ENCODE data around the gene CPNE8. TPM values are rescaled to one million over a fixed set of nuclear protein-coding genes. Genes with fewer than 3 reads are reported as not detected.

Gene CPNE8
- total RNA-seq, 1 donor from 2014 or later, result 14.3 TPM

DNA sequence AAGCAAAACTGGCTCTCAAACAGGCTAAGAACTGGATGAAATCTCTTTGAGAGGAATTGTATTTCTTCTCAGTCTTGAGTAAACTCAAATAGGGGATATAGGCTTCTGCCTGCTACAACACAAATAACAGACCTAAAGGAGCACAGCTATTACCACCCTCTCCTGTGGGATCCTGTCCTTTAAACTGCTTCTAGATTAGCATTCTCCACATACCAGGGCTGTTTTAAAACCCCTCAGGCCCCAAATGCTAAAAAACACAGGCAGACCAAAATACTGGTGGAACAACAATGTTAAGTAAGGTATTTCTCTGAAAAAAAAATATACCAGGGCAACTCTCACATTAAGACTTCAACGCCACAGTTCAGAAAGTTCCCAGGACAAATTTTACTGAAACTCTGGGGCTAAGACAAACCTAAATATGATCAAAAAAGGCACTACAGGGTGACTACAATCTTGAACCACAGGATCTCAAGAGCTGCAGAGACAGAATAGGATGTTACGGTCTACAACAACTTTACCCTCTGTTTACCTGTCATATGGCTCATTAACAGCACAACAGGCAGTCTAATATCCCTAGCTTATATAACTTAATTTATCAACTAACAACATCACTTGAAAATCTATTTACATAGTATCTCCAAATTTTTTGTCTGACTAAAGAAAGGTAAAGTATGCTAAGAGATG lies 7.2 kb downstream of the CPNE8 start:
- no peak for DNase-seq (ENCODE audit: low read depth in 2 of 2)

DNA sequence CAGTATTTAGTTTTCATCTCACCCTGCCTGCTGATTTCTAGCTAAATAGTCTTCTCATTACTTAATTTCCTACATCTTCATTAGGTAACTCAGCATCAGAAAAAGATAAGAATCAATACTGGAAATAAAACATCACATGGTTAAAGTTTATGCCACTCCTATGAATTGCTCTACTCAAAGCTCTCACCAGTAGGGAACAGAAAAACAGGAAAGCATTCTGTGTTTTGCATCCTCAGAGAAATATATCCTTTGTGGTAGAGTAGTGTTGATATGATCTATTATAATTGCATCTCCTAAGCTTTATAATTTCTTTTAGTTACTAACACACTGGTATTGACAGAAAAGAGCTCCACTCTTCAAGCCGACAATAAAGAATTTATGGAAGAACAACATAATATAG lies 9.9 kb downstream of the CPNE8 start:
- DNase-seq (ENCODE audit: low read depth in 2 of 2), result peak; percentile 41 to 42

DNA sequence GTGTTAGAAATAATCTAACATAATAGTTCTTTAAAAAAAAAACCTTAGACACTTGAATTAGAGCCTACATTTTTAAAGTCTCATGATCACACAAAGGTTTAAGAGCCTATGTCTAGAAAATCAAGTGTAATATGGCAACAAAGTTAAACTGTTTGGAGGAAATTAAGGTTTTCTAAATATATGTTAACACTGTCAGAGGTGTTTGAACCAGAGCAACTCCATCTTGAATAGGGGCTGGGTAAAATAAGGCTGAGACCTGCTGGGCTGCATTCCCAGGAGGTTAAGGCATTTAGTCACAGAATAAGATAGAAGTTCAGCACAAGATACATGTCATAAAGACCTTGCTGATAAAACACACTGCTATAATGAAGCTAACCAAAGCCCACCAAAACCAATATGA lies 12.4 kb downstream of the CPNE8 start:
- DNase-seq (ENCODE audit: low read depth in 2 of 2), result no peak

DNA sequence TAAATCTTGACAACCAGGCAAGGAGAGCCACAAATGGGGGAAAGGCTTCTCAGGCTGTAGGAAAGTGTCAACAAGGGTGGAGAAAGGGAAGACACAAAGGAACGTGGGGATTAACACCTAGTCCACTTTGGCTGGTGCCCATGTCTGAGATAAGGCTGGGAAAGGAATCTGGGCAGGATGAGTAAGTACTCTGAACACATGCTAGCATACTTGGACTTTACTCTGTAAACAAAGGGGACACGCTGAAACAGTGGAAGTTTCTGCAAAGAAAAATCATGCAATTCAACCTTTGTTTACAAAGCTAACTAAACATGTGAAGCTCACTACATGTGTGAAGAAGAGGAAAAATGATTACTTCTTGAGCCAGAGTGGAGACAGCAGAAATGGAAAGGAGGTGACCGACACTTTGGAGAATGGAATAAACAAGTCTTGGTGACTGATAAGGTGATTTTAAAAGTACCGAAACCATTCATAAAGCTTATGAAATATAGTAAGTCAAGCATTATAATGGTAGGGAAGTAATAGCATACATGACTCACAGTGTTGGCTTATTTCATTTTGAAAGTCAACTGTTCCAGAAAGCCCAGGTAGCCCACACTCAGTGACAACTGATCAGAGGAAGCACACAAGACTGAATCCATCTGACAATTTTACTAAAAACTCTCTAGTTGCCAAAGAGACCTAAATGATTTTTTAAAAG lies 13.2 kb downstream of the CPNE8 start:
- DNase-seq (ENCODE audit: low read depth in 2 of 2), result peak in 1 of 2 donors; percentile 54

DNA sequence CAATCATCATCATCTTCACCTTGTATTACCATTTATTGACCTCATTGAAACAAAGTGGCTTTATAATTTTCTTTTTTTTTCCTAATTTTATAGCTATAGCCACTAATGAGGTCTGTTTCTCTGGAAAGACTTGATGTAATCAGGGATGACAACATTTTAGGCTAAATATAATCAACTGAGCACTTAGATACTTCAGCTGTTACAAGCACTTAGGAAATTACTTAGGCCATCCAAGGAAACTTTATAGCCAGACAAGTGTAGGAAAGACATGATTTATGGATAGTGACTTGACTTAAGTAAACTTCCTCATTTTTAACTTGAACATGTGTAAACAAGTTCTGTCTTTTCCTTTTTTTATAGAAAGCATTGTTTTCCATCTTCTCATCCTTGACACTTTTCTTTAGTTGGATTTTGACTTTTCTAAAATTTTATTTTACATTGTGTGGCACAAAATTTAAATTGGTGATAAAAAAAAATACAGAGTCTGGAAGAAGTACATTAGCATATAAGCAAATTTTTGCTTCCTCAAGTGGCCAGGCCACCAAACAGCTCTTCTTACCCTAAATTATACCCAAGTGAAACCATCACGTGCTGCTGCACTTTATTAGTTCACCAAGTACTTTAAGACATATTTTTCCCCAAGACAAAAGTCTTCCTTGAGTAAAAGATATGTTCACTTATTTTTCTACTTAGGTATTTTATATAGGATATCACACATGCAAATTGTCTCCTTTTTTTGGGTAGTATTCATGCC lies 15.1 kb downstream of the CPNE8 start:
- peak in 1 of 2 donors; percentile 76 for DNase-seq (ENCODE audit: low read depth in 2 of 2)

DNA sequence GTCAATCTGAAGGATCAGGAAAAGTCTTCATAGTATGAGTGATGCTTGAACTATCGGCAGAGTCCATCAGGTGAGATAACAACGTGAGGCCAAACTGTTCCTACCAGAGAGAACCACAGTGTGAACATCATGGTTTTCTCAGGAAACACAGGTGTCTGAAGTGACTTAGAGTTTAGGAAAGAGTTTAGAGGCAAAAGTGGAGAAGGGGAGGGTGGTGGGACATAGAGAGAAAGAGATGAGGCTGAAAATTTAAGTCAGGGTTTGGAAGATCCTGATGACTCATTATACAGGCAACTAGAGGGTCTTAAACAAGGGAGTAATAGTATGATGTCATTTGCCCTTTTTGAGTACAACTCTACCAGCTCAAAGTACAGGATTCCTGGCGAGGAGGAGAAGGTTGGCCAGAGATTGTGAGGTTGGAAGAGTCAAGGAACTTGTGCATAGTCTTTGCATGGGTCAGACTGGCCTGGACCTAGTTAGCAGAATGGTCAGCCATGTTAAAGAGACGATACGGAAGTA lies 16.0 kb downstream of the CPNE8 start:
- no peak for DNase-seq (ENCODE audit: low read depth in 2 of 2)

DNA sequence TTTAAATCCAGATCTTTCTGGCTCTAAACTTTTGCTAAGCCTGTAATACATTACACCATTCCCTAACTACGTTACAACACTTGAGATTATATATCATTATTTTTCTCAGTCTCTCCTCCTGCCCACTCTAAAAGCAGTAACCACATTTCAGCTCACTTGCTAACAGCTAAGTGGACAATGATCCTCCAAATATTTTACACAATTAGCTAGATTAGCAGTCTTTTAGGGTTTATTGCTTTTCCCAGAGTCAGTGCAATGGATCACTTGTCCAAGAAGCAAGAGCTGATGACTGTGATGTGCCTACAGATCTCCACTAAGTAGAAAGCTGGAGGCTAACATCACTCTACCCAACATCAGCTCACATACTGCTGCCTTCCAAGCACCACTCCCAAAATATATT lies 17.6 kb downstream of the CPNE8 start:
- no peak for DNase-seq (ENCODE audit: low read depth in 2 of 2)

DNA sequence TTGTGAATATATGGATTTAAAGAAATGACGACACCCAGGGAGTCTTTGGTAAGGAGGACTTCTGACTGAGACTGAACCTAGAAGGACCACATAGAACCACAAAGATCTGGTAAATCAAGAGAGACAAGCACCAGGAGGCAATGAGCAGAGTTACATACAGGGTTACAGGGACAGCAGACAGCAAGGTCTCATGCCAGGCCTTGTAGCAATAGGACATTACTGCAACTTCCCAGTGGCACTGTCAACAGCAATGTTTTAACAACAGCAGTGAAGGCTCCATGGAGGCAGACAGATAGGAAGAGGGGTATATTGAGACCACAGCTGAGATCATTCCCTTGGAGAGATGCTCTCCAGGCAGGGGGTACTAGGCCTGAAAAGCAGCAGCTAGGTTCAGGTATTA lies 18.5 kb downstream of the CPNE8 start:
- DNase-seq (ENCODE audit: low read depth in 2 of 2), result no peak

DNA sequence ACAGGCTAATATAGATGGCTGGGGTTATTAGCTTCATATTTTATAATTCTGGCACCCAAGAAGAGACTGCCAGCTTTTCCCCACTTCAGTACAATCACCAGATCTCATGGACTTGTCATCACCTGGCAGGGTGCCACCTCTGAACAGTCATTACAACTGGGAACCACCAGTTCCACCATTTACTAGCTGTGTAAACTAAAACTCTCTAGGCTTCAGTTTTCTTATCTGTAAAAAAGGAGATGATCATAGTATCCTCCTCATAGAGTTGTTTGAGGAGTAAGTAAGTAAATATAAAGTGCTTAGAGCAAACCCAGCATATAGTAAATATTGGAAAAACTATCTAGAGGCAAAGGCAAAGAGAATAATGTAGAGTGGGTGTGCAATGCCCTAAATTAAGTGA lies 19.3 kb downstream of the CPNE8 start:
- DNase-seq (ENCODE audit: low read depth in 2 of 2), result peak; percentile 62 to 86

DNA sequence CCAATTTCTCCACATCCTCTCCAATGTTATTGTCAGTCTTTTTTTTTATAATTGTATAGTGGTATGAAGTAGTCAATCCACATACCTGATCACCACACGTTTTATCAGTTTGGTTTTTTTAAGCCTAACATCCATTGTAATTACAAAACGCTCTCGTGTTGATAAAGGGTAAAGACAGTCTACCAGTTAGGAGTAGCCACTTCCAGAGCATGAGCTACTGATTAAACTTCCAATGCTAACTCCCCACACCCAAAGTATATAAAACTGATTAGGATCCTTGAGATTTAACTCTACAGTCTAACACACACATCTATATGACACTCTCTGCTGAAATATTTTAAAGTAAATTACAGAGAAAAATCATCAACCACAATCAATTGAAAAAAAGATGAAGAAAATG lies 20.7 kb downstream of the CPNE8 start:
- no peak for DNase-seq (ENCODE audit: low read depth in 2 of 2)

DNA sequence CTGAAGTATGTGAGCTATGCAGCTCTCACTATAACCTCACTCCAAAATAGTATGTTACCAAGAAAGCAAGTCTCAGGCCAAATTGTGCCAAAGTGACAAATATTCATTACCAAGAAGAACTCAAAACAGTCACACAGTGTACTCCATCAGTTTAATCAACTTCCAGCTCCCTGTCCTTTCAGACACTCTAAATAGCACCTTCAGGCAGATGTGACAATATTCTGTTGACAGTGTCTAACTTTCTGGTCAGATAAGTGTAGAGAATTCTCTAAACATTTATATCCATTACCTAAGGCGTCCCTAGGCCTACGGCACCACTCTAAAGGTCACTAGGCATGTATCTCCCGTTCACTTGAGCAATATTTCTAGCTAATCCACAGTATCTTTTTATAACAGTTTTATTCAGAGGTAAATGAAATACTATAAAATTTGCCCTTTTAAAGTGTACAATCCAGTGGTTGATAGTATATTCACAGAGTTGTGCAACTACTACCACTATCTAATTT lies 21.7 kb downstream of the CPNE8 start:
- DNase-seq (ENCODE audit: low read depth in 2 of 2), result no peak

DNA sequence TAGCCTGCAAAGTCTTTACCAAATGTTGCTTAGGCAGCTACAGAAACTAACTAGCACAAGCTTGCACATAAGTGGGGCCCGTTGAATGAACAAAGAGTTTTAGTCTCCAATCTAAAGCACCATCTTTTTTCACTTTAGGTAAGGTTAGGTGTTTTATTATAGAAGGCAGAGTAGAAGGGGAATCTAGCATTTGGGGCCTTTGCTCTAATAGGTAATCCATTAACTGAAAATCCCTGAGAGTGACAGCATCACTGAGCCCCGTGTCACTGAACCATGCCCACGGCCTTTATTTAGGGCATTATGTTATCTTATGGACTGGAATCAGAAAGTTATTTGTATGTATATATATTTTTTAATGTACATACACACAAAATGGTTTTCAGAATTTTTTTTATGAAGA lies 25.1 kb downstream of the CPNE8 start:
- no peak for DNase-seq (ENCODE audit: low read depth in 2 of 2)

DNA sequence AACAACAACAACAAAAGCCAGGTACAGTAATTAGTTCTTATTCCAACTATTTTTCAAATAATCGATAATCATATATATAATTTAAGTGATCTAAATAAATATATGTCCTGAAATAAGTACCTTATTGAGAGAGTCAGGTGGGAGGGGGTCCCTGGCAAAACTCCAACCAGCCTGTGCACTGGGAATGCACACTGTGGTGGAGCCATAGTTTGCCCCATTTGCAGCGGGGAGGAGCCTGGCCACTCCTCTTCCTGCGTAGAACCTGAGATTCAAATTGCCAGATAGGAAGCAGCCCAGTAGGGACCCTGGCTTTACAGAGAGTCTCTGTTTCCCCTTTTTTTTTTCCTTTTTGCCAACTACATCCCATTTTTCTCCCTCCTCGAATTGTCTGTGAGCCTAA lies 26.4 kb downstream of the CPNE8 start:
- no peak for DNase-seq (ENCODE audit: low read depth in 2 of 2)

DNA sequence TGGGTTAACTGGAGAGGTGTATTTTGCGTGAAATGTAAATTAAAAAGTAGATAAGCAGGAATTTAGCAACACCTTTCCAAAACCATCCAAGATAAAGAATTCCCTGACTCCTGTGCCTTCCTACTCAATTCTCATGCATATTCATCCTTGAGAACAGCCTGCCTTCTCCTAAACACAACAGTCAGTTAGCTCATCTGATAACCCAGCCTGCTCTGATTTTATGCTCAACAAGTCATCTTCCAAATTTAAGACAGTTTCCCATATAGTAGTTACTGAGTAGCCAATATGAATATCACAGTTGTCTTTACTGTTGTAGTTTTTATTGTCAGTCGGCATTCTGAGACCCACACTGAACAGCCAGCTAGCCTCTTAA lies 27.1 kb downstream of the CPNE8 start:
- DNase-seq (ENCODE audit: low read depth in 2 of 2), result no peak

DNA sequence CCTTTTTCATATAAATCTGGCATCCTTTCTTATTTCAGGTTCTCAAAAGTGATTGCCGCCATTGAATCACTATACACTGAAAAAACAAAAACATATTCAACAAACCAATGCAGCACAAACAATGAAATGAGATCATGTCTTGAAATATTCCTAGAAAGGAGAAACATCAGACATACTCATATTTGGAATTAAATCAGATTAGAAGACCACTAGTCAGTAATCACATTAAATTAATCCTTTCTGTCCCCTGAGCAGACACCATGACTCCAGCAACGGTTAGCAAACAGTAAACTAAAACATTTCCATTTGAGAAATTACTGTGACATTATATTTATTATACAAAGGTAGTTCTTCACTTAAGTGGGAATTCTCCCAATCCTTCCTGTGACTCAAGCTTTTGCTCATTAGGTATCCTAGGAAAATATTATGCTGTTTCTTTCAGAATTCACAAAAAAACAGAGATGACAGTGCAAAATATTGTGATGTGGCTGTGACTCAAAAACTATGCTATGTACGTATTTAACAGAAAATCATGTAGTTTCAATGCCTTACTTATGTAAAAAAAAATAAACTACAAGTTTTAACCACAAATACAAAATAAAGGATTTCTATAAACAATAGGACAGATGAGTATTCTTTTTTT lies 29.7 kb downstream of the CPNE8 start:
- DNase-seq (ENCODE audit: low read depth in 2 of 2), result peak; percentile 35 to 76

DNA sequence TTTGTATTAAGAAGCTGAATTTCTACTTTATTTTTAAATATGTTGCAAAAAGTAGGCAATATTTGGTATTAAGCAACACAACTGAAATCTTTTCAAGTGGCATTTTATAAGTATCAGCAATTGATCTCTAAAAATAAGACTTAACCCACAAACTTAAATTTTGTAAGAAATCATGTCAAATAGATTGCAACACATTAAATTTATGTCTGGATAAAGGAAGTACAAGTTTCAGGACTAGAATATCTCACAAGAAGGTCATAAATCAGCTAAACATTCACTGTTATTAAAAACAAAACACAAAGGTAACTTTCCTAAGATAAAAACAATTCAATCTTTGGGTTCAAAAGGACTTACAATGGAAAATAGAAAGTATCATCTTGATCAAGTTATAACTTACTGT lies 32.8 kb downstream of the CPNE8 start:
- no peak for DNase-seq (ENCODE audit: low read depth in 2 of 2)

DNA sequence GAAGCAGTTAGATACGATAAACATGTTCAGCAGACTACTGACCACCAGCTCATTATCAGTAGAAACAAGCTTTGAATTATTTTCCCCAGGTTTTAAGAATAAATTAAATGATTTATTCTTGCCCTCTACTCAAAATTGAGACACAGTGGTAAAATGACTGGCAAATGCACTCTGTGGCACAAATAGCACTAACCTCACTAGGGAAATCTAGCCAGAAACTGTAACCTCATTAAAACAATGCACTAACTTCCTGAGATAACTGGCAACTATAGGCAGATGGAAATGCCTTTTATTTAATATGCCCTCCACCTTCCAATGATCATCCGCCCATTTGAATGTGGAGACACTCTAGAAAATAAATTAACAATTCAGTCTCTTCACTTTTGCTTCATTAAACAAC lies 33.2 kb downstream of the CPNE8 start:
- peak; percentile 31 to 72 for DNase-seq (ENCODE audit: low read depth in 2 of 2)

DNA sequence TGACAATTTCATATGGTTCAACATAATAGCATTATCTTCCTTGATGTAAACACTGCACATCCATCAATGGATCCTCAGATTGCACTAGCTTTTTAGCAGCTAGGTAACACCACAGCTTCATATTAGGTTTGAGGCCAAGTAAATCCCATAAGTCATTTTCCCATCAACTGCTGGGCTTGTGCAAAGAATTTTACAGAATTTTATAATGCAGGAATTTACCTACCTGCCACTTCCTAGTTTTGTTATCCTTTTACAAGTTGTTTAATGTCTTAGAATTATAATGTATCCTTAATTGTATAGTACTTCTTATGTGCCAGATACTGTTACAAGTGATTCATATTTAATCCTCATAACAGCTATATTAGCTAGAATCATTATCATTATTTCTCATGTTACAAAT lies 36.4 kb downstream of the CPNE8 start:
- no peak for DNase-seq (ENCODE audit: low read depth in 2 of 2)

DNA sequence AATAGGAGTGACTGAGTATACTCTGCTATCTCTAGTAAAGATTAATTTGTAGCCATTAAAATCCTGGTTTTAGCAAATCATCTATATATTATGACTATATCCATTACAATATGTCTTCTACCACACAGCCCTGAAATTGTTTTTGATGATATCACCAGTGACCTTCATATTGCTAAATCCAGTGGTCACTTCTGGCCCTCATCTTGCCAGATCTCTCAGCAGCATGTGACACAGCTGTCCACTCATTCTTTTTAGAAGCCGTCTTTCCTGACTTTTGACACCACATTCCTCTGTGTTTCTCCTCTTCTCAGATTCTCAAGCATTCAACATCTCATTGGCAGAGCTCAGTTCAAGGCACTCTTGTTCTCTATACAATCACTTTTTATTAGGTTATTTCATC lies 54.9 kb downstream of the CPNE8 start:
- DNase-seq (ENCODE audit: low read depth in 2 of 2), result peak in 1 of 2 donors; percentile 4

DNA sequence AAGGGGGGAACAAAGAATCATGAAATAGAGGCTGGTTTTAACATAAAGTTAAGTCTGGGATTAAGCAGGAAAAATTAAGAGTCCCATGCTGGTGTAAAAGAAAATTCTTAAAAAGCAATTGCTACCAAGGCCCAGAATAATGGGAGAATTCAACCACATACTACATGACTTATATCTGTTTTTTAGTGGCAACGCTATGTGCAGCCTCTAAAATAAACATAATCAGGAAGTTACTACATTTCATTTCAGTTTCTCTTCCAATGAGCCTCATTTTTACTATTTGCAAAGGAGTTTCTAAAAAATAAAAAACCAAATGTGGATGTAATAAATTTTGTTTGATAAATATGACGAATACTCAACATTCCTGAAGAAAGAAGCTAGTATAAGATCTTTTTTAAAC lies 58.1 kb downstream of the CPNE8 start:
- DNase-seq (ENCODE audit: low read depth in 2 of 2), result peak; percentile 32 to 33

DNA sequence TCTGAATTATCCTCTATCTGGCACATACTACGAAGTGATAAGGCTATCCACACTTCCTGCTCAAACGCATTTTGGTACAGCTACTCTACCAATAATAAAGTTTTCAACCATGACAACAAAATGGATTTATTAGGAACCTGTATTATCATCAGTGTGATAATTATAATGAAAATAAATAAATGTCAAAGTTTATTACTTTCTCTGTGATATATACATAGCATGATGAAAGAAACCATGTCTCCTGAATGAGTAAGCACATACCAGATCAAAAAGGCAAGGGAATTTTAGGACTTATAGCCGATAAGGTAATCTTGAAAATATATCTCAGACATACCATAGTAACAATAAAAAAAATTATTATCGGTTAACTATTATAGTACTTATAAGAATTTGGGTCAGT lies 61.1 kb downstream of the CPNE8 start:
- DNase-seq (ENCODE audit: low read depth in 2 of 2), result no peak

Data from lung microvascular endothelial cell (primary cell).